ENCODE results near the gene ACOXL.

ACOXL gene

GRCh38 chr2:111145951-111146350 lies 413.6 kb downstream of the ACOXL start:
- no peak for DNase-seq

GRCh38 chr2:111148225-111148873 lies 416.0 kb downstream of the ACOXL start:
- no peak for DNase-seq

DNA sequence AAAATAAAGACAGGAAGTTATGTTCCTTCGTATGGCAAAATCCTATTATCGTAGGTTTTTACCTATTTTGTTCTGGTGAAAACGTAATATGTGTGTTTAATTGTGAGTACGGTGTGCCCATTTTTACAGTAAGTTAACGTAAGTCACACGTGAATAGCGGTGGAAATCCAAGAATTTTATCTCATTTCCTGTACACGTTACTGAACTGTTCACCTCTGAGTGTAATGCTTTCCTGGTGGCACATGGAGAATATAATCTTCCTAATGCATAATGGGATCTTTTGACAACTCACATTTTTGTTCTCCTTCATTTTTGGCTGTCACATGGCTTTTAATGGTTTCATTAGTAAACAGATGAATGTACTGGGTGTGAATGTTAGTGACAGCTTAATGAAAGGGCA lies 416.6 kb downstream of the ACOXL start:
- no peak for DNase-seq

- no peak for DNase-seq
Observed at GRCh38 chr2:111149882-111150455, 417.6 kb downstream of the ACOXL start.

DNA sequence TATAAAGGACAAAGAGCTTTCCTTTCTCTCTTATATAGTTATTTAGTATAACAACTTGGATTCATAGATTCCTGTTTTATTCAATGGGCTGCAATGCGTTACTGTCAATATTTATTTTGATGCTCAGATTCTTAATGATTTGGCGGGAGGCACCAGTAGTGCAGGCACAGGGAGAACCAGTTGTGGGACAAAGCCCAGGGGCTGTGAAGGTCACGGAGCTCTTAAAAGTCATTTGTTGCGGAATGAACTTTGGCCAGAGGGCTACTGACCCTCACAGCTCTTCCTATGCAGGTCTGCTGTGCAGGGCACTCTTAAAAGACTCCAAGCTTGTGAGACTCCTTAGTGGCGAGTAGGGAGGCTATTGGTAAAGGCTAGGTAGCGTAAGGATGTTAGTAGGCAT lies 422.4 kb downstream of the ACOXL start:
- no peak for DNase-seq

GRCh38 chr2:111155610-111156009 lies 423.2 kb downstream of the ACOXL start:
- DNase-seq = no peak

DNA sequence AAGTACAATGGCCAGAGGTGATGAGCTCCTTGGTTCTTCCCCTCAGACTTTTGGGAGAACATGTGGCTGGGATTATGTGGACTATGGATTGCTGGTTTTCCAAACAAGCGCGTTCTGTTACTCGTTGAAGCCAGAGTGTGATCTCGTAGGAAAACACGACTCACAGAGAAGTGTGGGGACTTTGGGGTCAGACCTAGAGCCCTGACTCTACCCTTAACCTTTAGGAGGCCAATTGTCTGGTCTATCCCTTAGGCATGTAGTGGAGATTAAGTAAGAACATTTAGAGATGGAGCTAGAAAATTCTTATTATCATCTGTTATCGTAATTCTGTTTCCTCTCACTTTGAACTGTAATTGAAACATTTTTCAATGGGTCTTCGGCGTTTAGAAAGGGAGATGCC lies 424.2 kb downstream of the ACOXL start:
- no peak for DNase-seq

GRCh38 chr2:111157071-111157661 lies 424.8 kb downstream of the ACOXL start:
- DNase-seq = no peak

DNA sequence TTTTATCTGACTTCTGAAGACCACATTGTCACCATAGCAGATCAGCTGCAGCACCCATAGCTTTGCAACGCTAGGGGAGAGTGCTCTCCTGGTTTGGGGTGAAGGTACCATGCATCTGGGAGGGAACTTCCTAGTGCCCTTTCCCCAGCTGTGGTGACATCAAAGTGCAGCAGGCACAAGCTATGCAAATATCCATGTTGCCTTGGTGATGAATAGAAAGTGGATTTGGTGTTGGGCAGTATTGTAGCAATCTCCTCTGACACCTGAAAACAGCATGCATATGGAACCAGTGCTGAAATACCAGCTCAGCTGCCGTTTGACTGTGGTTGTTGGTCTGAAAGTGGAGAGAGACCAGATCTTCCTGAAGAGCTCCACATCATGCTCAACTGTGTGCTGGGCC lies 425.4 kb downstream of the ACOXL start:
- DNase-seq = no peak

DNA sequence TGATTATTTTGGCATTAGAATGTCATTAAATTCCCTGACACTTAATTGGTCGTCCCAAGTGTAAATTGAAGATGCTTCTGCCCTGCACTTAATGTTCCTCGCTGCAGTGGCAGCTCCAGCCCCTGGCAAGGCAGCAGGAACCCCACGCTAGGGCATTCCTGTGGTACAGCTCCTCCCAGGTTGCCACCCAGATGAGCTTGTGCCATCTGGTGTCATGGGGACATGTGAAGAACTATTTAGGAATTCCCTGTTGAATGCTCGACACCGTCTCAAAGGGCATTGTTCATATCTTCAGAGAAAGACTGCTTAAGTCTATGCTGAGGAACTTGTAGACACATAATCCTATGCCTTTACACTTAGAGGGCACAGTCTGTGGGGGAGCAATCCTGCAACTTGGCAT lies 427.3 kb downstream of the ACOXL start:
- no peak for DNase-seq

DNA sequence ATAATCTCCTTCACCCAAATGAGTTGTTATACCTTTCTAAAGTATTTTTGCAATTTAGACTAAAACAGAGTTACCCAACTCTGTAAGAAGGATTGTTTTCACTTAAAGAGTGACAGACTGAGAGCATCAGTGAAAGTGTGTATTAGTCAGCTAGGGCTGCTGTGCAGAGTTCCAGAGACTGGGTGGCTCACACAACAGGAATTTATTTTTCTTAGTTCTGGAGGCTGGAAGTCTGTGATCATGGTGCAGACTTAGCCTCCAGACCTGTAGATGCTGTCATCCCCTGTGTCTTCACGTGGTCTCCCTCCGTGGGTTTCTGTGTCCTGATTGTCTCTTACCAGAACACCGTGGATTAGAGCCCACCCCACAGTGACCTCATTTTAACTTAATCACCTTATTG lies 428.4 kb downstream of the ACOXL start:
- peak; percentile 13 for DNase-seq

- DNase-seq = no peak
Observed at GRCh38 chr2:111161971-111162370, 429.6 kb downstream of the ACOXL start.

GRCh38 chr2:111162718-111163331 lies 430.5 kb downstream of the ACOXL start:
- peak; percentile 64 for DNase-seq

- DNase-seq = no peak
Observed at GRCh38 chr2:111164078-111164477, 431.7 kb downstream of the ACOXL start.

DNA sequence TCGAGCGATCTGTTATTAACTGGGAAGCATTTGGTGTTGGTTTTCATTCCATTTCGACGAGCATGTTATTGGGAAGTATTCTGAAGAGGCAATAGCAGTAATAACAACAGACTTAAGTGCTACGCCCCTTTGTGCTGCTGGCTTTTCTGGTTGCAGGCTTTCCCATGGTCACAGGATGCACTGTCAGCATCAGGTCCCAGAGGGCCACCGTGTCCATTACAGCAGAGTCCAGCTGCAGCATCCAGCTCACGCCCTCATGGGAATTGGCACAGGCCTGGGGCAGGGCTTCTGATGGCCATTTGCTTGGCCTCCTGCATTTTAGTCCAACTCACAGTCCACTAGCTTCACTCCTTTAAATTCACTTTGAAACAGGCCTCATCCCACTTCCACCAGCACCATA lies 432.7 kb downstream of the ACOXL start:
- DNase-seq = no peak

GRCh38 chr2:111166115-111166514 lies 433.7 kb downstream of the ACOXL start:
- no peak for DNase-seq

DNA sequence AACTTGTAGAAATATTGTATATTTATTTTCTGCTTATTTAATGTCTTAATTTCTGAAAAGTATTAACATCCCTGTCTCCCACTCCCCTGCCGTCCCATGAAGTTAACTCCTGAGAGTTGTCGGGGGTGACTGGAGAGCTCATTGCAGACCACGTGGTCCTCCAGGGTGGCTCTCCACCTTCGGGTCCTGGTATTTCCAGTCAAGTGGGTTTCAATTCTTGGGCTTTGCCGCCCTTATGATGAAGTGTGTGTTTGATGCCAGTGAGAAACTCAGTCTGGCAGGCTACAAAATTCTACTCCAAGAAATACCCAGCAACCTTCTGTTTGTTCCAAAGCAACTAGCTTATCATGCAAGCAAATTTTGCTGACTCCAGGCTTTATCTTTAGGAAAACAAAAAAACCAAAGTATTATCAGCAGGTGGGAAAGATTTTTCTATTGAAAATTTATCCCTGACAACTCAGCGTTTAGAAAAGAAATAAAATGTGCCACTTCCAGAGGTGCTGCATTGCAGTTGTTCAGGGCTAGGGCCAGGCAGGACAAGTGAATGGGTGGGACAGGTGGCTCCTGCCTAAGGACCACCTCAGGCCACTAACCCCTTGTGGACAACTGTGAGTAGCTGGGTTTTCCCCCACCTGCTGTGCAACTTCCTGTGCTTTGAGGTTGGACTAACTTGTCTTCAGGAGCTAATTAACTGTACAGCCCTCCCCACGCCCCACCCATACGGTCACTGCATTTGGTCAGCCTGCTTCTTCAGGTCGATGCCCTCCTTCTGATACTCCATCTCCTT lies 434.9 kb downstream of the ACOXL start:
- no peak for DNase-seq

DNA sequence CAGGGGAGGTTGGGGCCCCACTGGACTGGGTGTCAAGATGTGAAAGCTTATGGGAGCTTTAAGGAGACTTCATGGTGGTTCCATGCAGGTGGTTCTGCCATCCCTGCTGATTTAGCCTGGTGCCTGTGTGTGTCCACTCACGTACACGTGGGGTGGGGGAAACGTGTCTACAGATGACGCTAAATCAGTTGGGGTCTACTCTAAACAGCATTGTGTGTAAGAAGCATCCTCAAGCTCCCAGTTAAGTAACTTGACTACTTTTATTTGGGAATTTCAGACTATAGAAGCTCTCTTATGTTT lies 435.4 kb downstream of the ACOXL start:
- DNase-seq = no peak
